Breast epithelium (tissue), 3 donors: ENCODE measurements around the gene OAS1.

Experiments
- CTCF ChIP-seq, 3 donors: fragments of 450-650 bp; IDR thresholded peaks; one replicate each; pipeline ENCODE4 v1.5.1; 2016 to 2017; ENCODE audit warnings: antibody characterized with exemption in 3 of 3, mild to moderate bottlenecking in 3 of 3, moderate library complexity in 3 of 3
- POLR2A ChIP-seq: fragments of 450-650 bp; IDR thresholded peaks from one replicate; pipeline ENCODE4 v1.6.1; 2016; ENCODE audit warnings: antibody characterized with exemption, mild to moderate bottlenecking, moderate library complexity

GRCh38 chr12:112936264-112936663 is 29.5 kb downstream of the OAS1 start:
- TF ChIP-seq POLR2A: no peak
- TF ChIP-seq CTCF (IDR thresholded peaks at IDR 0.05): no peak
